GM21528 (cell line): ENCODE data around the gene ITM2C.

Experiments used
- ATAC-seq: cut with Tn5 transposase; IDR thresholded peaks from one replicate; pipeline ENCODE4 v1.9.1; 2021; ENCODE audit warnings: mild to moderate bottlenecking, moderate library complexity; ENCODE audit not compliant: unreplicated experiment, low FRiP score

The ITM2C gene

GRCh38 chr2:230905448-230906421 lies 41.0 kb downstream of the ITM2C start:
- ATAC-seq: no peak

- ATAC-seq: no peak
Observed at GRCh38 chr2:230906471-230907230, 41.9 kb downstream of the ITM2C start.

- no peak for ATAC-seq
Observed at GRCh38 chr2:230907361-230908091, 42.8 kb downstream of the ITM2C start.

- no peak for ATAC-seq
Observed at GRCh38 chr2:230908092-230908594, 43.4 kb downstream of the ITM2C start.

GRCh38 chr2:230908595-230909191 lies 44.0 kb downstream of the ITM2C start:
- ATAC-seq: no peak

GRCh38 chr2:230909841-230910545 lies 45.3 kb downstream of the ITM2C start:
- ATAC-seq: no peak

GRCh38 chr2:230910546-230911177 lies 45.9 kb downstream of the ITM2C start:
- ATAC-seq: no peak

- no peak for ATAC-seq
Observed at GRCh38 chr2:230912046-230912445, 47.3 kb downstream of the ITM2C start.

- ATAC-seq: no peak
Observed at GRCh38 chr2:230912724-230913123, 48.0 kb downstream of the ITM2C start.

- ATAC-seq: no peak
Observed at GRCh38 chr2:230913406-230914143, 48.8 kb downstream of the ITM2C start.

- ATAC-seq: no peak
Observed at GRCh38 chr2:230914886-230915285, 50.1 kb downstream of the ITM2C start.

GRCh38 chr2:230915319-230915718 lies 50.6 kb downstream of the ITM2C start:
- no peak for ATAC-seq

GRCh38 chr2:230916218-230916617 lies 51.5 kb downstream of the ITM2C start:
- ATAC-seq: no peak

GRCh38 chr2:230919240-230919639 lies 54.5 kb downstream of the ITM2C start:
- no peak for ATAC-seq

GRCh38 chr2:230919681-230920080 lies 54.9 kb downstream of the ITM2C start:
- ATAC-seq: no peak

- no peak for ATAC-seq
Observed at GRCh38 chr2:230920167-230920566, 55.4 kb downstream of the ITM2C start.

GRCh38 chr2:230921806-230922595 lies 57.3 kb downstream of the ITM2C start:
- ATAC-seq: no peak
